Measurements from ENCODE around the gene PADI3. TPM values are rescaled to one million over a fixed set of nuclear protein-coding genes. Genes with fewer than 3 reads are reported as not detected.

PADI3 gene
- total and polyA plus RNA-seq, 2 donors (not counting 3 experiments of a cell fraction or from before 2014, with no cell fraction given), result not detected

DNA sequence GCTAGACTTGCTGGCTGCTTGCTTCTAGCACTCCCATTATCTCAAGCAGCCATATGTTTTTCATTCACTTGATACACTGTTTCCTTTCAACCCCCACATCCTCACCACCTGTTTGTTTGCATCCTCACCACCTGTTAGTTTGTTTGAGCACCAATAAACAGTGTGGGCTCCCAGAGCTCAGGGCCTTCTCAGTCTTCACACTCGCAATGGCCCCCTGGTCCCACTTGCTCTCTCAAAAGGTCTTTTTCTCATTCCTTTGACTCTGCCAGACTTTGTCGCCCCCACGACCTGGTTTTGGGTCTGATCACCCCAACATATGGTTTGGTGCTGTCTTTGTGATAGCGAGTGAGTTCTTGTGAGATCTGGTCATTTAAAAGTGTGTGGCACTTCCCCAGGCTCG lies 52.9 kb downstream of the PADI3 start:
- Histone ChIP-seq H3K4me3 (replicated peaks in 1 of 3; ENCODE audit: insufficient read depth in 1 of 3, low read depth in 1 of 3, low read length in 3 of 3) (no peak overlapping the region), H4K20me1 (replicated peaks; ENCODE audit: control insufficient read depth, extremely low read depth, insufficient read depth, low read length) (no peaks in the 10 kb centered on the region), H3K9me1 (replicated peaks; ENCODE audit: control insufficient read depth, extremely low read depth, insufficient read depth, low read length) (no peaks in the 10 kb centered on the region), H3K27ac (ENCODE audit: insufficient read depth, low read depth, low read length) (no peak overlapping the region), H2AFZ (ENCODE audit: low read depth, low read length) (no peak overlapping the region), H3K9me3 (replicated peaks; ENCODE audit: control insufficient read depth, insufficient read depth, low read length) (no peaks in the 10 kb centered on the region), H3K27me3 (ENCODE audit: control insufficient read depth in 2 of 2, insufficient read depth in 2 of 2, low read length in 2 of 2) (no peaks in the 10 kb centered on the region), H3K4me1 (ENCODE audit: control insufficient read depth, extremely low read depth, insufficient read depth, low read length) (no peaks in the 10 kb centered on the region), H3K4me2 (ENCODE audit: insufficient read depth, low read length) (no peak overlapping the region), H3K36me3 (ENCODE audit: control insufficient read depth in 2 of 2, extremely low read depth in 1 of 2, insufficient read depth in 2 of 2, low read length in 2 of 2) (no peaks in the 10 kb centered on the region), H3K79me2 (ENCODE audit: control insufficient read depth, insufficient read depth, low read length) (no peaks in the 10 kb centered on the region), H3K9ac (replicated peaks; ENCODE audit: extremely low read depth, insufficient read depth, low read length) (no peak overlapping the region)
- FAIRE-seq (no peak), DNase-seq (ENCODE audit: low read depth, low spot score) (no peak)
- BruUV-seq (replicated peaks), result no TSS peak
- POLR2A ChIA-PET, result no interaction called here
- TF ChIP-seq POLR2AphosphoS5 (IDR thresholded peaks at IDR 0.05; ENCODE audit: insufficient read depth, low read depth, low read length) (no peak), JUN (IDR thresholded peaks at IDR 0.05; ENCODE audit: borderline replicate concordance, insufficient read depth, insufficient read length, low read depth) (no peak), MYC (IDR thresholded peaks at IDR 0.05; ENCODE audit: low read depth, low read length) (no peak), GATA2 (IDR thresholded peaks at IDR 0.05; ENCODE audit: insufficient read depth, insufficient read length, low read depth, low read length) (no peak), FOS (IDR thresholded peaks at IDR 0.05; ENCODE audit: borderline replicate concordance, insufficient read depth, low read length) (no peak), EZH2 (IDR thresholded peaks at IDR 0.05; ENCODE audit: borderline replicate concordance, low read depth, low read length, severe bottlenecking) (no peak), POLR2A (IDR thresholded peaks at IDR 0.05; ENCODE audit: low read depth, low read length) (no peak)
- TF ChIP-seq, protein P1, sequence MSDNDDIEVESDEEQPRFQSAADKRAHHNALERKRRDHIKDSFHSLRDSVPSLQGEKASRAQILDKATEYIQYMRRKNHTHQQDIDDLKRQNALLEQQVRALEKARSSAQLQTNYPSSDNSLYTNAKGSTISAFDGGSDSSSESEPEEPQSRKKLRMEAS (IDR thresholded peaks at IDR 0.05; ENCODE audit: insufficient read depth, insufficient read length), result no peak
- TF ChIP-seq, protein P2, sequence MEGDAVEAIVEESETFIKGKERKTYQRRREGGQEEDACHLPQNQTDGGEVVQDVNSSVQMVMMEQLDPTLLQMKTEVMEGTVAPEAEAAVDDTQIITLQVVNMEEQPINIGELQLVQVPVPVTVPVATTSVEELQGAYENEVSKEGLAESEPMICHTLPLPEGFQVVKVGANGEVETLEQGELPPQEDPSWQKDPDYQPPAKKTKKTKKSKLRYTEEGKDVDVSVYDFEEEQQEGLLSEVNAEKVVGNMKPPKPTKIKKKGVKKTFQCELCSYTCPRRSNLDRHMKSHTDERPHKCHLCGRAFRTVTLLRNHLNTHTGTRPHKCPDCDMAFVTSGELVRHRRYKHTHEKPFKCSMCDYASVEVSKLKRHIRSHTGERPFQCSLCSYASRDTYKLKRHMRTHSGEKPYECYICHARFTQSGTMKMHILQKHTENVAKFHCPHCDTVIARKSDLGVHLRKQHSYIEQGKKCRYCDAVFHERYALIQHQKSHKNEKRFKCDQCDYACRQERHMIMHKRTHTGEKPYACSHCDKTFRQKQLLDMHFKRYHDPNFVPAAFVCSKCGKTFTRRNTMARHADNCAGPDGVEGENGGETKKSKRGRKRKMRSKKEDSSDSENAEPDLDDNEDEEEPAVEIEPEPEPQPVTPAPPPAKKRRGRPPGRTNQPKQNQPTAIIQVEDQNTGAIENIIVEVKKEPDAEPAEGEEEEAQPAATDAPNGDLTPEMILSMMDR (IDR thresholded peaks at IDR 0.05; ENCODE audit: extremely low read depth in 1 of 2, insufficient read depth in 1 of 2, low read depth in 1 of 2, low read length in 2 of 2), result no peak
- CTCF ChIA-PET, result no interaction called here
- intact Hi-C loops (cut with micrococcal nuclease) (no loop called here), dilution Hi-C loops (cut with MboI; ENCODE audit: extremely low pct_ligation_motif_present, low sequenced_read_pairs) (no loop called here)

All from endothelial cell of umbilical vein (primary cell).